Erythroblast (primary cell): ENCODE measurements around the gene CBLB.
A peak's percentile ranks its signal among the peaks of the same experiment; 100 is the strongest.
"Not testable (repeated sequence)": the region's sequence is repeated elsewhere in the genome, so short reads cannot be mapped to it uniquely, and the experiment has no call there.

ENCODE experiments used
- DNase-seq, 2 experiments: peaks; one replicate each; lab custom pipeline; 2025; lab: John Stamatoyannopoulos, UW
- GATA1 ChIP-seq: IDR thresholded peaks from 2 replicates; pipeline ENCODE4 v1.6.1; 2011; ENCODE audit warnings: low read depth, mild to moderate bottlenecking, control low read depth, low read length, moderate library complexity
- POLR2A ChIP-seq: IDR thresholded peaks from 2 replicates; pipeline ENCODE4 v1.6.1; 2011; ENCODE audit warnings: mild to moderate bottlenecking, low read length

Gene CBLB

GRCh38 chr3:105764378-105765307 lies 104.2 kb downstream of the CBLB start:
- no peak for DNase-seq
- TF ChIP-seq GATA1 (no peak), POLR2A (no peak)

- no peak for TF ChIP-seq POLR2A
- TF ChIP-seq GATA1: no peak
- no peak for DNase-seq
These were observed 105.2 kb downstream of the CBLB start for GRCh38 chr3:105763659-105764036.

DNA sequence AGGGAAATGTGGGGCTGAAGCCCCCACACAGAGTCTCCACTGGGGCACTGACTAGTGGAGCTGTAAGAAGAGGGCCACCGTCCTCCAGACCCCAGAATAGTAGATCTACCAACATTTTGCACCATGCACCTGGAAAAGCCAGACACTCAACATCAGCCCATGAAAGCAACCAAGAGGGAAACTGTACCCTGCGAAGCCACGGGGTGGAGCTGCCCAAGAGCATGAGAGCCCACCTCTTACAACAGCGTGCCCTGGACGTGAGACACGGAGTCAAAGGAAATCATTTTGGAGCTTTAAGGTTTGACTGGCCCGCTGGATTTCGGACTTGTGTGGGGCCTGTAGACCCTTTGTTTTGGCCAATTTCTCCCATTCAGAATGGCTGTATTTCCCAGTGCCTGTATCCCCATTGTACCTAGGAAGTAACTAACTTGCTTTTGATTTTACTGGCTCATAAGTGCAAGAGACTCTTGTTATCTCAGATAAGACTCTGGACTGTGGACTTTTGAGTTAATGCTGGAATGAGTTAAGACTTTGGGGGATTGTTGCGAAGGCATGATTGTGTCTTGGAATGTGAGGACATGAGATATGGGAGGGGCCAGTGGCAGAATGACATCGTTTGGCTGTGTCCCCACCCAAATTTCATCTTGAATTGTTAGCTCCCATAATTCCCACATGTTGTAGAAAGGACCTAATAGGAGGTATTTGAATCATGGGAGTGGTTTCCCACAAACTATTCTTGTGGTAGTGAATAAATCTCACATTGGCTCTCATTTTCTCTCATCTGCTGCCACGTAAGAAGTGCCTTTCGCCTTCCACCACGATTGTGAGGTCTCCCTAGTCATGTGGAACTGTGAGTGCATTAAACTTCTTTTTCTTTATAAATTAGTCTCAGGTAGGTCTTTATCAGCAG lies 105.8 kb downstream of the CBLB start:
- TF ChIP-seq GATA1: no peak
- TF ChIP-seq POLR2A: no peak
- no peak for DNase-seq

GRCh38 chr3:105762214-105762613 lies 106.6 kb downstream of the CBLB start:
- DNase-seq: not testable (repeated sequence)

DNA sequence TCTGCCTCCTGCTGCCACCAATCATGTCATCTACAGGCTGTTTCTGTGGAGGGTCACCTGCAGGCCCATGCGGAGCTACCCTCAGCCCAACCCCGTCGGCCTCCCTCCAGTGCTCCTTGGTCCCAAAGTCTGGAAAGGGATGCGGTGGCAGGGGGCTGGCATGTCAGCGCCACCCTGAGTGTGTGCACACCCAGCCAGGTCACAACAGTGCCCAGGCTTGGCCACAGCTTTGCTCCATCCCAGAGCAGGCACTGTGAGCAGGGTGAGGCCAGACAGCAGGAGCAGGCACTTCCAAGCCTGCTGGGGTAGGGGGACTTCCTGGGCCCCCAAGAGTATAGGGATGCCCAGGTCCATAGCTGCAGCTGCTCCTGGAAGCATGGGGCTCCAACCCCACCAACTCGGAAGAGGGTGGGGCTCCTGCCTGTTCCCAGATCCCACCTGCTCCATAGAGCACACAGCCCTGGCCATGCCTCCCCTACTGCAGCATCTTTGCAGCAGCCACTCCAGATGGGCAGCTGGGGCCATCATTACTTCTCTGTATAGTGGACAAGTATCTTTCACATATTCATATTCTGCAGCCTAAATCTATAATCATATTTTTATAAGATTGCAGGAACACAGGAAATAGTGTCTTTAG lies 109.3 kb downstream of the CBLB start:
- DNase-seq: no peak
- no peak for TF ChIP-seq GATA1
- TF ChIP-seq POLR2A: no peak

DNA sequence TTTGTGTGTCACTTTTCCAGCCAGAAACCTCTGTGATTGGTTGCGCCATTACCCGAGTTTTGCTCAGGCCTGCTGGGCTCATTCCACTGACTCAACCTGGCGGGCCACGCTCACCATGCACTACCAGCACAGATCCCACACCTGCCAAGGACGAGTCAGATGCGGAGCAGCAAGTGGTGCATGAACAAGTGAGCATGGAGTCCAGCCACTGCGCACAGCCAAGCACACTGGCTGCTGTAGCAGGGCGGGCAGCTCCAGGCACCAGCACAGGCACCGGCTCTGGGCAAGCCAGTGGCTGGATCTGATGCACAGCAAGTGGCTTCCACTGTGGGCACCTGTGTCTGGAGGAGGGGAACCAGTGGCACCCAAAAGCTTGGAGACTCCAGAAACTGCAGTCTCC lies 110.4 kb downstream of the CBLB start:
- no peak for DNase-seq
- TF ChIP-seq POLR2A (no peak), GATA1 (no peak)

DNA sequence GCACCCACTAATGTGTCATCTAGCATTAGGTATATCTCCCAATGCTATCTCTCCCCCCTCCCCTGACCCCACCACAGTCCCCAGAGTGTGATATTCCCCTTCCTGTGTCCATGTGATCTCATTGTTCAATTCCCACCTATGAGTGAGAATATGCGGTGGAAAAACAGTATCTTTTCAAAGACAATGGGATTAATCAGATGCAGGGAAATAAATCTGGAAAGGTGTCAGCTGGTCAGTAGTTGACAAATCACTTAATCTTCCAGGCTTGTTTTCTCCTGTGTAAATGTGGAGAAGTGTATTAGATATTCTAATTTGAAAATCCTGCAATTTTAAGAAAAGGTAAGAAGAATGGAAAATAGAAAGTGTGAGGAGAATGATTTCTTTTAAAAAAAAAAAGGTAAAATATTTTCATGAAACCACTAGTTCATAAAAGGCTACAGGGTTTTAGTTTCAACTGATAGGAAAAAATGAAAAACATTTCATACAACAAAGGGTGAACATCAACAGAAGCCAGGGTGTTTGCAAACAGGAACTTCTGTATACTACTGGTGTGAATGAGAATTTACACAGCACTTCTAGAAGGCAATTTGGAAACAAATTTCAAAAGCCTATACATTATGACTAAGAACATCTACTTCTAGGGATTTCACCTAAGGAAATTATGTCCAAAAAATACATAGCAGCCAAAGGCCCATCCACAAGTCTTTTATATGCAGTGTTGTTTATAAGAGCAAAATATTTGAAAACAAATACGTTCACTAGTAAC lies 113.5 kb downstream of the CBLB start:
- no peak for DNase-seq
- TF ChIP-seq POLR2A (no peak), GATA1 (no peak)

DNA sequence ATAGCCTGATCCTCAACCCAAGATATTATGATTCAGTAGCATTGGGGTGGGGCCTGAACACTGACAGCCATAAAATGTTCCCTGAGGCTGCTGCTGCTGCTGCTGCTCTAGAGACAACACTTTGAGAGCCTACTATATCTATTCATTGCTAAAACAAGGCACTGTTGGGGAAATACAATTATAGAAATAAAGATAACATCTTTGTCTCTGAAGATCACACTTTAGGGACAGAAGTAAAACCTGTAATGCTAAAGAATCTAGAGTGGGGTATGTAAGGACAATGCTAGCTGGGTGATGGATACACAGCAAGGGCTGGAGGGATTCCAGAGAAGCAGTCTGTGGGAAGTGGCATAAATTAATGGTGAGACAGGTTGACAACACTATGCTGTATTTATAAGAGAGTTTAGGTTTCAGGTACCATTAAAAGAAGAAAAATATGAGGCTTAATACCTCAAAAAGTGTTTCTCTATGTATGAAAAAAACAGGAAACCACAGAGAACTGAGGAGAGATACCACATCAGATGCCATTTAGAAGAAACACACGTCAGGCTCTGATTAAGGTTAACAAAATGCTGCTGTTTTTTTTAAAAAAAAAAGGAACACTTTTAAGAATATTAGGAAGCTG lies 115.9 kb downstream of the CBLB start:
- no peak for DNase-seq
- TF ChIP-seq GATA1 (no peak), POLR2A (no peak)

GRCh38 chr3:105747696-105748095 lies 121.1 kb downstream of the CBLB start:
- TF ChIP-seq POLR2A: no peak
- TF ChIP-seq GATA1: no peak
- DNase-seq: no peak

- TF ChIP-seq POLR2A: no peak
- no peak for TF ChIP-seq GATA1
- peak in 1 of 2 experiments; percentile 10 for DNase-seq
These were observed 121.7 kb downstream of the CBLB start for GRCh38 chr3:105747060-105747541.

DNA sequence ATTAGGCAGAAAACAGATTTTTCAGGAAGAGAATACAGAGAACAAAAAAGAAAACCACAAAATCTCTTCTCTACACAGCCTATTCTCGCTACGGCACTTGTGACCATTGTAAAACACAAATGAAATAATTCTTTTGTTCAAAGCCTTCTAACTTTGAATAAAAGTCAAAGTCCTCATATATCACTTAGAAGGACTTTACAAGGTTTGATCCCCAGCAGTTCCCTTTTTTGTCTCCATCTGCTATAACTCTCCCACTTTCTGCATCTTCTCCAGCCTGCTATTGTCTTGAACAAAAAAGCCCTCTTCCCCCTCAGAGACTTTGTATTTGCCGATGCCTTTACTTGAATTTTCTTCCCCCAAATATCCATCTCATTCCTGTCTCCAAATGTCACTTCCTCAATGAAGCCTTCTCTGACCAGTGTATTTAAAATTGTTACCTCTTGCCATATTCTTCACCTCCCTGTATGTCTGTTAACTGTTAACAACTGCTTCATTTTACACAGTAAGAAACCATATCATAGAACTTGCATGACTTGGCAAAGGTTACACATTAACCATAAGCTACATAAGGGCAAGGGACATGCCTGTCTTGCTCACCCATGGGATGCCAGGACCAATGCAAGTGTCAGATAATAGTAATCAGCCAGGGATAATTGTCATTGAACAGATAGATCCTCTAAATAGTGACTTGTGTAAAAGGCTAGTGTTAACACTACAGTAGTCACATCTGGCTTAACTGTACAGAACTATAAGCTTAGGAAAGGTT lies 122.4 kb downstream of the CBLB start:
- TF ChIP-seq GATA1 (no peak), POLR2A (no peak)
- DNase-seq: peak in 1 of 2 experiments; percentile 2

- no peak for DNase-seq
- TF ChIP-seq POLR2A: no peak
- no peak for TF ChIP-seq GATA1
These were observed 123.8 kb downstream of the CBLB start for GRCh38 chr3:105745046-105745445.
